ENCODE measurements around the gene IKZF2.

IKZF2 gene

GRCh38 chr2:213091765-213092164 lies 59.6 kb downstream of the IKZF2 start:
- no peak for TF ChIP-seq CTCF (IDR thresholded peaks at IDR 0.05; ENCODE audit: poor library complexity, severe bottlenecking)
- ATAC-seq (ENCODE audit: low read depth) (no peak), DNase-seq (ENCODE audit: low spot score) (no peak)
- no peak overlapping the region for H3K4me3 ChIP-seq (ENCODE audit: severe bottlenecking)
- no peaks in the 10 kb centered on the region for H3K36me3 ChIP-seq (ENCODE audit: low read depth)
- H3K9me3 ChIP-seq (ENCODE audit: severe bottlenecking), result no peaks in the 10 kb centered on the region
- H3K27ac ChIP-seq (ENCODE audit: poor library complexity, severe bottlenecking), result no peak overlapping the region
- no peaks in the 10 kb centered on the region for H3K4me1 ChIP-seq (ENCODE audit: insufficient read depth, poor library complexity, severe bottlenecking)
- no peaks in the 10 kb centered on the region for H3K27me3 ChIP-seq (ENCODE audit: insufficient read depth, poor library complexity, severe bottlenecking)

- DNase-seq (ENCODE audit: low spot score) (no peak), ATAC-seq (ENCODE audit: low read depth) (no peak)
- no peaks in the 10 kb centered on the region for H3K27me3 ChIP-seq (ENCODE audit: insufficient read depth, poor library complexity, severe bottlenecking)
- H3K4me3 ChIP-seq (ENCODE audit: severe bottlenecking), result no peak overlapping the region
- H3K9me3 ChIP-seq (ENCODE audit: severe bottlenecking), result no peaks in the 10 kb centered on the region
- H3K4me1 ChIP-seq (ENCODE audit: insufficient read depth, poor library complexity, severe bottlenecking), result no peaks in the 10 kb centered on the region
- TF ChIP-seq CTCF (IDR thresholded peaks at IDR 0.05; ENCODE audit: poor library complexity, severe bottlenecking), result no peak
- no peaks in the 10 kb centered on the region for H3K36me3 ChIP-seq (ENCODE audit: low read depth)
- no peak overlapping the region for H3K27ac ChIP-seq (ENCODE audit: poor library complexity, severe bottlenecking)
Observed at GRCh38 chr2:213090772-213091171, 60.6 kb downstream of the IKZF2 start.

- no peak for TF ChIP-seq CTCF (IDR thresholded peaks at IDR 0.05; ENCODE audit: poor library complexity, severe bottlenecking)
- Histone ChIP-seq H3K4me1 (ENCODE audit: insufficient read depth, poor library complexity, severe bottlenecking) (no peaks in the 10 kb centered on the region), H3K4me3 (ENCODE audit: severe bottlenecking) (no peak overlapping the region), H3K27ac (ENCODE audit: poor library complexity, severe bottlenecking) (no peak overlapping the region), H3K9me3 (ENCODE audit: severe bottlenecking) (no peaks in the 10 kb centered on the region), H3K27me3 (ENCODE audit: insufficient read depth, poor library complexity, severe bottlenecking) (no peaks in the 10 kb centered on the region), H3K36me3 (ENCODE audit: low read depth) (no peaks in the 10 kb centered on the region)
- no peak for ATAC-seq (ENCODE audit: low read depth)
- DNase-seq (ENCODE audit: low spot score), result no peak
Observed at GRCh38 chr2:213089438-213089837, 62.0 kb downstream of the IKZF2 start.

GRCh38 chr2:213087040-213087439 lies 64.4 kb downstream of the IKZF2 start:
- no peaks in the 10 kb centered on the region for H3K27me3 ChIP-seq (ENCODE audit: insufficient read depth, poor library complexity, severe bottlenecking)
- DNase-seq (ENCODE audit: low spot score) (no peak), ATAC-seq (ENCODE audit: low read depth) (no peak)
- no peaks in the 10 kb centered on the region for H3K4me1 ChIP-seq (ENCODE audit: insufficient read depth, poor library complexity, severe bottlenecking)
- H3K9me3 ChIP-seq (ENCODE audit: severe bottlenecking), result no peaks in the 10 kb centered on the region
- TF ChIP-seq CTCF (IDR thresholded peaks at IDR 0.05; ENCODE audit: poor library complexity, severe bottlenecking), result no peak
- H3K4me3 ChIP-seq (ENCODE audit: severe bottlenecking), result no peak overlapping the region
- no peaks in the 10 kb centered on the region for H3K36me3 ChIP-seq (ENCODE audit: low read depth)
- H3K27ac ChIP-seq (ENCODE audit: poor library complexity, severe bottlenecking), result no peak overlapping the region

- Histone ChIP-seq H3K9me3 (ENCODE audit: severe bottlenecking) (no peaks in the 10 kb centered on the region), H3K27me3 (ENCODE audit: insufficient read depth, poor library complexity, severe bottlenecking) (no peaks in the 10 kb centered on the region), H3K4me3 (ENCODE audit: severe bottlenecking) (no peak overlapping the region), H3K36me3 (ENCODE audit: low read depth) (no peaks in the 10 kb centered on the region), H3K27ac (ENCODE audit: poor library complexity, severe bottlenecking) (no peak overlapping the region), H3K4me1 (ENCODE audit: insufficient read depth, poor library complexity, severe bottlenecking) (no peaks in the 10 kb centered on the region)
- no peak for ATAC-seq (ENCODE audit: low read depth)
- DNase-seq (ENCODE audit: low spot score), result no peak
- TF ChIP-seq CTCF (IDR thresholded peaks at IDR 0.05; ENCODE audit: poor library complexity, severe bottlenecking), result no peak
Observed at GRCh38 chr2:213086571-213086970, 64.8 kb downstream of the IKZF2 start.
